HepG2 (cell line): Measurements from ENCODE around the gene F7. TPM values are rescaled to one million over a fixed set of nuclear protein-coding genes. Genes with fewer than 3 reads are reported as not detected.

Experiments
- FOSL2 ChIP-seq: sonication (generic); formaldehyde crosslinking; IDR thresholded peaks from 2 replicates; pipeline ENCODE4 v1.4.0; 2020; ENCODE audit warnings: missing genetic modification reagents
- HOXA9 ChIP-seq: sonication (generic); formaldehyde crosslinking; IDR thresholded peaks from 2 replicates; pipeline ENCODE4 v1.8.1; 2022; ENCODE audit warnings: missing genetic modification reagents, mild to moderate bottlenecking, moderate library complexity, borderline replicate concordance
- HOXD1 ChIP-seq: sonication (generic); formaldehyde crosslinking; IDR thresholded peaks from 2 replicates; pipeline ENCODE4 v1.5.0; 2020; ENCODE audit warnings: missing genetic modification reagents
- KDM2A ChIP-seq: sonication (generic); formaldehyde crosslinking; IDR thresholded peaks from 2 replicates; pipeline ENCODE4 v1.4.0; 2020; ENCODE audit warnings: low read depth, missing genetic modification reagents, borderline replicate concordance
- MTF1 ChIP-seq: sonication (generic); formaldehyde crosslinking; IDR thresholded peaks from 2 replicates; pipeline ENCODE4 v1.5.0; 2020; ENCODE audit warnings: missing genetic modification reagents
- NCOA5 ChIP-seq: sonication (generic); formaldehyde crosslinking; IDR thresholded peaks from 2 replicates; pipeline ENCODE4 v1.4.0; 2020; ENCODE audit warnings: missing genetic modification reagents
- ZNF124 ChIP-seq: sonication (generic); formaldehyde crosslinking; IDR thresholded peaks from 2 replicates; pipeline ENCODE4 v1.4.0; 2020; ENCODE audit warnings: missing genetic modification reagents
- ZNF317 ChIP-seq: sonication (generic); formaldehyde crosslinking; IDR thresholded peaks from 2 replicates; pipeline ENCODE4 v1.5.0; 2020; ENCODE audit warnings: mild to moderate bottlenecking, missing genetic modification reagents
- ZNF33A ChIP-seq: sonication (generic); formaldehyde crosslinking; IDR thresholded peaks from 2 replicates; pipeline ENCODE4 v1.5.1; 2020; ENCODE audit warnings: missing genetic modification reagents, mild to moderate bottlenecking, moderate library complexity, borderline replicate concordance
- ZNF382 ChIP-seq: sonication (generic); formaldehyde crosslinking; IDR thresholded peaks from 2 replicates; pipeline ENCODE4 v1.5.0; 2020; ENCODE audit warnings: missing genetic modification reagents, mild to moderate bottlenecking, borderline replicate concordance
- ZNF546 ChIP-seq: sonication (generic); formaldehyde crosslinking; conservative IDR thresholded peaks from 2 replicates; pipeline ENCODE4 v1.8.1; 2023; ENCODE audit warnings: mild to moderate bottlenecking, missing genetic modification reagents
- ZNF550 ChIP-seq: sonication (generic); formaldehyde crosslinking; IDR thresholded peaks from 2 replicates; pipeline ENCODE4 v1.4.0; 2020; ENCODE audit warnings: mild to moderate bottlenecking, missing genetic modification reagents, borderline replicate concordance
- ZNF615 ChIP-seq: sonication (generic); formaldehyde crosslinking; IDR thresholded peaks from 2 replicates; pipeline ENCODE4 v1.5.0; 2020; ENCODE audit warnings: mild to moderate bottlenecking, missing genetic modification reagents, borderline replicate concordance
- ZNF674 ChIP-seq: sonication (generic); formaldehyde crosslinking; IDR thresholded peaks from 2 replicates; pipeline ENCODE4 v1.5.0; 2020; ENCODE audit warnings: low read depth, mild to moderate bottlenecking, missing genetic modification reagents
- ZNF713 ChIP-seq: sonication (generic); formaldehyde crosslinking; IDR thresholded peaks from 2 replicates; pipeline ENCODE4 v1.4.0; 2020; ENCODE audit warnings: mild to moderate bottlenecking, missing genetic modification reagents
- polyA plus RNA-seq, 8 experiments: library from polyadenylated mRNA; depleted of rRNA in 3 of 8; stranded (reverse) in 7 of 8; unstranded in 1 of 8; fragments of >200 nt; fragmentation: Illumina TruSeq in 4 of 8; extraction: Trizol in 4 of 8; gene quantifications; 2 replicates each; pipeline versions ENCODE4 v1.2.1 to v1.2.3, GENCODE V29; 2011 to 2016; ENCODE audit warnings: low read depth in 4 of 8, missing spikeins in 1 of 8, mixed read lengths in 1 of 8; ENCODE audit not compliant: insufficient read depth in 1 of 8
- total RNA-seq, 5 experiments: library from RNA; depleted of rRNA; stranded (reverse); fragments of >200 nt; fragmentation: Illumina TruSeq; extraction: Trizol; gene quantifications; 2 replicates each; pipeline ENCODE4 v1.2.3, GENCODE V29; 2016; ENCODE audit warnings: low read depth in 1 of 5
- TF ChIP-seq, protein P1 (sequence below): sonication (generic); formaldehyde crosslinking; IDR thresholded peaks from 2 replicates; pipeline ENCODE4 v1.5.1; 2020; ENCODE audit warnings: mild to moderate bottlenecking, missing genetic modification reagents, moderate library complexity
- TF ChIP-seq, protein P2 (sequence below): sonication (generic); formaldehyde crosslinking; IDR thresholded peaks from 2 replicates; pipeline ENCODE4 v1.8.0; 2022; ENCODE audit warnings: missing genetic modification reagents, mild to moderate bottlenecking, moderate library complexity, borderline replicate concordance
- TF ChIP-seq, protein P3 (sequence below): sonication (generic); formaldehyde crosslinking; conservative IDR thresholded peaks from 2 replicates; pipeline ENCODE4 v1.8.0; 2022; ENCODE audit warnings: missing genetic modification reagents
- TF ChIP-seq, protein P4 (sequence below): sonication (generic); formaldehyde crosslinking; IDR thresholded peaks from 2 replicates; pipeline ENCODE4 v1.4.0; 2020; ENCODE audit warnings: missing genetic modification reagents

F7 gene
- total and polyA plus RNA-seq, 2 of the 13 experiments (the other 11 are each of a cell fraction or from before 2014, with no cell fraction given): 12.6 to 26.5 TPM

DNA sequence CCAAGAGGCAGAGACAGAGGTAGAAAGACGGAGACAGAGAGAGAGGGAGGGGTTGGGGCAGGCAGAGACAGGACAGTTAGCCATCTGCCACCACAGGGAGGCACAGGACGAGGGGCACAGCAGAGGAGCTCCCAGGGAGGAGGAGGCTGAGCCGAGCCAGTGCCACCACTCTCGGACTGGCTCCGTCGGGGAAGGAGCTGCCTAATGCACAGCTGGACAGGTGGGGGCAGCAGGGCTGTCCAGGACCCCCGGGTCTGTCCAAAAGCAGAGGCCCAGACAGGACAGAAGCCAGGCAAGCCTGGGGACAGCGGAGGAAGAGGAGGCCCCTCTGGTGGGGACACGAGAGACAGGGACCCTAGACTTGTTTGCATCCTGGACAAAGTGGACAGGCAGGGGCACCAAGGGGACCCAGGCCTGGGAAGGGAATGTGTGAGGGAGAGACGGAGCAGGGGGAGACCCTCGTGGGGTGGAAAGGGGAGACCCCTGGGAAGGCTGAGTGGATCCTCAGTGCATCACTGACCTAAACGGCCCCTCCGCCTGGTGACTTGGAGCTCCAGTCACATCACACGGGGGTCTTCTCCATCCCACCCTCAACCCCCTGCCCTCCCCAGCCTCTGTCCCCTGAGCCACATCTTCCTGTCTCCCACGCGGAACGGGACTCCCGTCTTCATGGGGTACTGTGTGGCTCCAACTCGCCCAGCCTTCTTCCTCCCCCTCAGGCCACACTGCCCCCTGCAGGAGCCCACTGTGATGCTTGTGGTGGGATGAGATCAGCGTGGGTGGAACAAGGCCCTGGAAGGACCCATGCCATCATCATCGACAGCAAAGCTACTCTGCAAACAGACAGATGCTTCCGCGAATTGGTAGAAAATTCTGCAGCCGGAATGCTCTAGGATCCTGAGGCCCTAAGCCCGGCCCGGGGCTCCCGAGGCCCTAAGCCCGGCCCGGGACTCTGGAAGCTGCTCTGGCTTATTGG is 17.9 kb downstream of the F7 start (continued):
- TF ChIP-seq, protein P1, sequence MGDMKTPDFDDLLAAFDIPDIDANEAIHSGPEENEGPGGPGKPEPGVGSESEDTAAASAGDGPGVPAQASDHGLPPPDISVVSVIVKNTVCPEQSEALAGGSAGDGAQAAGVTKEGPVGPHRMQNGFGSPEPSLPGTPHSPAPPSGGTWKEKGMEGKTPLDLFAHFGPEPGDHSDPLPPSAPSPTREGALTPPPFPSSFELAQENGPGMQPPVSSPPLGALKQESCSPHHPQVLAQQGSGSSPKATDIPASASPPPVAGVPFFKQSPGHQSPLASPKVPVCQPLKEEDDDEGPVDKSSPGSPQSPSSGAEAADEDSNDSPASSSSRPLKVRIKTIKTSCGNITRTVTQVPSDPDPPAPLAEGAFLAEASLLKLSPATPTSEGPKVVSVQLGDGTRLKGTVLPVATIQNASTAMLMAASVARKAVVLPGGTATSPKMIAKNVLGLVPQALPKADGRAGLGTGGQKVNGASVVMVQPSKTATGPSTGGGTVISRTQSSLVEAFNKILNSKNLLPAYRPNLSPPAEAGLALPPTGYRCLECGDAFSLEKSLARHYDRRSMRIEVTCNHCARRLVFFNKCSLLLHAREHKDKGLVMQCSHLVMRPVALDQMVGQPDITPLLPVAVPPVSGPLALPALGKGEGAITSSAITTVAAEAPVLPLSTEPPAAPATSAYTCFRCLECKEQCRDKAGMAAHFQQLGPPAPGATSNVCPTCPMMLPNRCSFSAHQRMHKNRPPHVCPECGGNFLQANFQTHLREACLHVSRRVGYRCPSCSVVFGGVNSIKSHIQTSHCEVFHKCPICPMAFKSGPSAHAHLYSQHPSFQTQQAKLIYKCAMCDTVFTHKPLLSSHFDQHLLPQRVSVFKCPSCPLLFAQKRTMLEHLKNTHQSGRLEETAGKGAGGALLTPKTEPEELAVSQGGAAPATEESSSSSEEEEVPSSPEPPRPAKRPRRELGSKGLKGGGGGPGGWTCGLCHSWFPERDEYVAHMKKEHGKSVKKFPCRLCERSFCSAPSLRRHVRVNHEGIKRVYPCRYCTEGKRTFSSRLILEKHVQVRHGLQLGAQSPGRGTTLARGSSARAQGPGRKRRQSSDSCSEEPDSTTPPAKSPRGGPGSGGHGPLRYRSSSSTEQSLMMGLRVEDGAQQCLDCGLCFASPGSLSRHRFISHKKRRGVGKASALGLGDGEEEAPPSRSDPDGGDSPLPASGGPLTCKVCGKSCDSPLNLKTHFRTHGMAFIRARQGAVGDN (CRISPR knock-in tag): peak; percentile 69
- TF ChIP-seq HOXD1: no peak
- TF ChIP-seq ZNF546 (CRISPR knock-in tag): 0 out of 2 replicates have a peak, but pooled peaks have one; percentile 49
- TF ChIP-seq ZNF550: no peak
- no peak for TF ChIP-seq HOXA9
- TF ChIP-seq ZNF382 (CRISPR knock-in tag): no peak
- TF ChIP-seq KDM2A (CRISPR knock-in tag): 0 out of 2 replicates have a peak, but pooled peaks have one; percentile 41
- no peak for TF ChIP-seq ZNF124 (CRISPR knock-in tag)
- TF ChIP-seq, protein P2, sequence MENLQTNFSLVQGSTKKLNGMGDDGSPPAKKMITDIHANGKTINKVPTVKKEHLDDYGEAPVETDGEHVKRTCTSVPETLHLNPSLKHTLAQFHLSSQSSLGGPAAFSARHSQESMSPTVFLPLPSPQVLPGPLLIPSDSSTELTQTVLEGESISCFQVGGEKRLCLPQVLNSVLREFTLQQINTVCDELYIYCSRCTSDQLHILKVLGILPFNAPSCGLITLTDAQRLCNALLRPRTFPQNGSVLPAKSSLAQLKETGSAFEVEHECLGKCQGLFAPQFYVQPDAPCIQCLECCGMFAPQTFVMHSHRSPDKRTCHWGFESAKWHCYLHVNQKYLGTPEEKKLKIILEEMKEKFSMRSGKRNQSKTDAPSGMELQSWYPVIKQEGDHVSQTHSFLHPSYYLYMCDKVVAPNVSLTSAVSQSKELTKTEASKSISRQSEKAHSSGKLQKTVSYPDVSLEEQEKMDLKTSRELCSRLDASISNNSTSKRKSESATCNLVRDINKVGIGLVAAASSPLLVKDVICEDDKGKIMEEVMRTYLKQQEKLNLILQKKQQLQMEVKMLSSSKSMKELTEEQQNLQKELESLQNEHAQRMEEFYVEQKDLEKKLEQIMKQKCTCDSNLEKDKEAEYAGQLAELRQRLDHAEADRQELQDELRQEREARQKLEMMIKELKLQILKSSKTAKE (CRISPR knock-in tag): no peak
- TF ChIP-seq, protein P3, sequence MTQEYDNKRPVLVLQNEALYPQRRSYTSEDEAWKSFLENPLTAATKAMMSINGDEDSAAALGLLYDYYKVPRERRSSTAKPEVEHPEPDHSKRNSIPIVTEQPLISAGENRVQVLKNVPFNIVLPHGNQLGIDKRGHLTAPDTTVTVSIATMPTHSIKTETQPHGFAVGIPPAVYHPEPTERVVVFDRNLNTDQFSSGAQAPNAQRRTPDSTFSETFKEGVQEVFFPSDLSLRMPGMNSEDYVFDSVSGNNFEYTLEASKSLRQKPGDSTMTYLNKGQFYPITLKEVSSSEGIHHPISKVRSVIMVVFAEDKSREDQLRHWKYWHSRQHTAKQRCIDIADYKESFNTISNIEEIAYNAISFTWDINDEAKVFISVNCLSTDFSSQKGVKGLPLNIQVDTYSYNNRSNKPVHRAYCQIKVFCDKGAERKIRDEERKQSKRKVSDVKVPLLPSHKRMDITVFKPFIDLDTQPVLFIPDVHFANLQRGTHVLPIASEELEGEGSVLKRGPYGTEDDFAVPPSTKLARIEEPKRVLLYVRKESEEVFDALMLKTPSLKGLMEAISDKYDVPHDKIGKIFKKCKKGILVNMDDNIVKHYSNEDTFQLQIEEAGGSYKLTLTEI (CRISPR knock-in tag): no peak
- TF ChIP-seq ZNF674: no peak
- TF ChIP-seq NCOA5 (CRISPR knock-in tag): no peak
- TF ChIP-seq FOSL2 (CRISPR knock-in tag): no peak
- no peak for TF ChIP-seq ZNF33A (CRISPR knock-in tag)
- no peak for TF ChIP-seq ZNF615
- no peak for TF ChIP-seq MTF1
- 0 out of 2 replicates have a peak, but pooled peaks have one; percentile 8 for TF ChIP-seq ZNF317
- TF ChIP-seq ZNF713 (CRISPR knock-in tag): no peak
- TF ChIP-seq, protein P4, sequence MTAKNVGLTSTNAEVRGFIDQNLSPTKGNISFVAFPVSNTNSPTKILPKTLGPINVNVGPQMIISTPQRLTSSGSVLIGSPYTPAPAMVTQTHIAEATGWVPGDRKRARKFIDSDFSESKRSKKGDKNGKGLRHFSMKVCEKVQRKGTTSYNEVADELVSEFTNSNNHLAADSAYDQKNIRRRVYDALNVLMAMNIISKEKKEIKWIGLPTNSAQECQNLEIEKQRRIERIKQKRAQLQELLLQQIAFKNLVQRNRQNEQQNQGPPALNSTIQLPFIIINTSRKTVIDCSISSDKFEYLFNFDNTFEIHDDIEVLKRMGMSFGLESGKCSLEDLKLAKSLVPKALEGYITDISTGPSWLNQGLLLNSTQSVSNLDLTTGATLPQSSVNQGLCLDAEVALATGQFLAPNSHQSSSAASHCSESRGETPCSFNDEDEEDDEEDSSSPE (CRISPR knock-in tag): no peak
